ENCODE results near the gene HEXB.
"Not testable (repeated sequence)": the region's sequence is repeated elsewhere in the genome, so short reads cannot be mapped to it uniquely, and the experiment has no call there.

HEXB gene

DNA sequence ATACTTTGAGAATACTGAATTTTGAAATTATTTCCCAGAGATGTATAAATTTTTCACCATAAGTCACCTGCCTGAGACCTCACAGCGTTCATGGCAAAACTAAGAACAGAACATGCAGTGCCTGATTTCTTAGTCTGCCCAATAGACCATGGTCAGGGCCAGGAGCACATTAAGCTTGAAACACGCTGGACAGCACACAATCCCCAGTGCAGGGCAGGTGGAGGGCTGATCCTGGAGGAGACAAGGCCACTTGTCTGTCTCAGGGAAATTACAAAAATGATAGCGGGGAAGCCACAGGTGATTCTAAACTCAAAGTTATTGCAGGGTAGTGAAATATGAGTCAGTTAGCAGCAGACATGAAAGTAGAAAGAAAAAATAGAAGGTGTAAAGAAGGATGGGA lies 25.9 kb upstream of the HEXB start:
- DNase-seq = no peak

- peak; percentile 46 for DNase-seq
These were observed 24.9 kb upstream of the HEXB start for GRCh38 chr5:74660140-74660539.

DNA sequence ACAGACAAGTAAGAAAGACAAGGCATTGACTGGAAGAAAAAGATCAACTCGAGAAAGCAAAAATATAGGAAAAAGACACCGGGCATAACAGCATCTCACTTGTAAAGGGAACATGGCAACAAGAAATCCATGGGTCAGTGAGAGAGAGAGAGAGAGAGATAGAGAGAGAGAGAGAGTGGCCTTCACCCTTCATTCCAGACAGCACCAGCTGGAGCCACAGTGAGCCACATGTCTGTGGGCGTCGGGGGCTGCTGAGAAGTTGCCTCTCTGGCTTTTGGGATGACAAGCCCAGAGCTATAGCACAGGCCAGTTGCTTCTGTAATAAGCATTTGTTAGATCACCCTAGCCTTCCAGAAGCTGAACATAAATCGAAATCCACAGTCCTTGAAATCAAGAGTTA lies 24.2 kb upstream of the HEXB start:
- DNase-seq = no peak

DNA sequence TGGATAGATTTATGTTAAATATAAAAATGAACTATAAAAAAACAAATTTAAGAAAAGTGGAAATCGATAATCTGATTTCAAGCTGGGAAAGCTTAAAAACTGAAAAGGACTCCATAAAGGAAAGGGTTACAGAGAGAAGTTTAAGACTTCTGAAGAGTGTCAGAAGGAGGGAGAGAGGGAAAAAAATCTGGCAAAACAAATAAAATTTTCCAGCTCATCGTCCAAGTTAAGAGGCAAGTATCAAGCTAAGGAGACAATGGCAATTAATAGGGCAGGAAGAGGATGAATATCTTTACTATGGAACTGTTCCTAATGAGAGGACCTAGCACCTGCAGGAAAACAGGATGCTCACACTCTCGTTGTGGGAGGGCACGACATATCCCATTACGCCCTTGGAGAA lies 20.5 kb upstream of the HEXB start:
- no peak for DNase-seq

- DNase-seq = no peak
These were observed 19.8 kb upstream of the HEXB start for GRCh38 chr5:74665273-74665672.

GRCh38 chr5:74665816-74666215 lies 19.2 kb upstream of the HEXB start:
- DNase-seq = no peak

DNA sequence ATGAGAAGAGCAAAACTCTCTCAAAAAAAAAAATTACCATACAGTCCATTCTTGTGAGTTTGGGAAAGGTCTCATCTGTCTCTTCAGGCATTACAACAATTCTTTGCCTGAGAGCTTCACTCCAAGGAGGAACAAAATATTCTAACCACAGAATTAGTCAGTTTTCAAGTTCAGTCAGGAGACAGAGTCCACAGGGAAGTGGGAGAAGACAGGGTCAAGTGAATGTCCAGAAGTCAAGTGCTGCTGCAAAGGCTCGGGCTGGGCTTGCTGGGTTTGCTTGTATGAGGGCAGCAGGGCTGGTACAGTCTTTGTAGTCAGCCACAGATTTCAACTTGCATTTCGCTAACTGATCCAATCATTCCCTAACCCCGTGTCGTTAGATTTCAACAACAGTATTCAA lies 17.6 kb upstream of the HEXB start:
- peak; percentile 33 for DNase-seq

- DNase-seq = no peak
These were observed 15.2 kb upstream of the HEXB start for GRCh38 chr5:74669821-74670220.

GRCh38 chr5:74670396-74671038 lies 14.5 kb upstream of the HEXB start:
- DNase-seq = no peak

GRCh38 chr5:74672215-74672877 lies 12.7 kb upstream of the HEXB start:
- no peak for DNase-seq

DNA sequence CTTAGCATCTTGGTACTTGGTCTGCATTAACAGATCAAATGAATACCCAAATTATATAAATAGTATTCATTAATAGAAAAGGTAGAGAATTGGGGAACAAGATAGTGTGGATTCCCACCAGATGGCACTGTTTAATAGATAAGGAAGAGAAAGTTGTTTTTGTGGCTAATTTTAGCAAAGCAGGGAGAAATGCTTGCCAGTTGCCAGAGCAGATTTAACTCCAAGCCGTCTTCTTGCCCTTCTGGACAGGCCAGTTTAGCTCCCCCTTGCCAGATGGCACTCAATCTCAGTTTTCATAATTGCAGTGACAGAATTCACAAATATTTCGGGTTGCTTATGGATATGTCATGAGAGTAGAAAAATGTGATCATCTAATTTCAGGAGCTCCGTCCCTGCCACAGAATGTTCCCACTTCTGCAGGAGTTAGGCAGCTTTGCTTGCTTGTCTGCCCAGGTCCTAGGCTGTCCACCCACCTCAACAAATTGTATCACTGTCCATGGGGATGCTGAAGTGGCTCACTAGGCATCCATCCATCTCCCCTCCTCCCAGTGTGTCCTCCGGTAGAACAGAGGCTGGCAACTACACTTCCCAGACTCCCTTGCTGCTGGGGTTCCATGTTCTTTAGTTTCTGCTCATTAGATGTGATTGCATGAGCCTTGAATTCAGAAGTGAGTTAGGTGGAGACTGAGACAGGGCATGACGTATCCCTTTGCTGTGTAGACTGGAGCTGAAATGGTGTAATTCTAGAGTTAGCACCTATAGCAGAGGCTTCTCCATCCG lies 11.8 kb upstream of the HEXB start:
- peak; percentile 41 for DNase-seq

GRCh38 chr5:74676466-74676865 lies 8.6 kb upstream of the HEXB start:
- not testable (repeated sequence) for DNase-seq

DNA sequence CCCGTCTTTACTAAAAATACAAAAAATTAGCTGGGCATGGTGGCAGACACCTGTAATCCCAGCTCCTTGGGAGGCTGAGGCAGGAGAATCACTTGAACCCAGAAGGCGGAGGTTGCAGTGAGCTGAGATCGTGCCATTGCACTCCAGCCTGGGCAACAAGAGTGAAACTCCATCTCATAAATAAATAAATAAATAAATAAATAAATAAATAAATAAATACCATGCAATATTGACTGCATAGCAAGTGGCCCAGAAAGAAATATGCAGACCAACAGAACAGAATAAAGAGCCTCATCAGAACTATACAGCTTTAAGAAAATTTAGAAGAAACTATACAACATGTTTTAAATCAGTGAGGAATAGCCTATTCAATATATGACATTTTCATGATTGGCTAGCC lies 6.9 kb upstream of the HEXB start:
- DNase-seq = not testable (repeated sequence)

- not testable (repeated sequence) for DNase-seq
These were observed 5.7 kb upstream of the HEXB start for GRCh38 chr5:74679300-74679699.

DNA sequence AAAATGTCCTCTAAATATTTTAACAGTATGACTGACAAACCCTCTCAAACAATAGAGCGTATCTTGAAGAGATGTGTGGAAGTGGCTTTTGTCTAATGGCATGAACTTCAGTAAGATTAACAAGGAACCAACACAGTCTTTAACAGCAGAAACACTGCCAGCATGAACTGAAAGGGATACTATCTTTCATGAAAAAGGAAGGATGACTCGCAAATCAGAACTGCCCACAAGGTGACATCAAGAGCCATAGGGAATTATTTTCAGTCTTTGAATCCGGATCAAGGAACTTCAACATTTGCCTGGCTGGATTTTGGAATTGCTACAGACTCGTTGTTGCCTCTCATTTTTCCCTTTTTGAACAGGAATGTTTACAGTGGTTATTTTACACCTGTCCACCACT lies 5.1 kb upstream of the HEXB start:
- peak; percentile 39 for DNase-seq

GRCh38 chr5:74685979-74686631 lies 1.1 kb downstream of the HEXB start:
- DNase-seq = peak; percentile 7

DNA sequence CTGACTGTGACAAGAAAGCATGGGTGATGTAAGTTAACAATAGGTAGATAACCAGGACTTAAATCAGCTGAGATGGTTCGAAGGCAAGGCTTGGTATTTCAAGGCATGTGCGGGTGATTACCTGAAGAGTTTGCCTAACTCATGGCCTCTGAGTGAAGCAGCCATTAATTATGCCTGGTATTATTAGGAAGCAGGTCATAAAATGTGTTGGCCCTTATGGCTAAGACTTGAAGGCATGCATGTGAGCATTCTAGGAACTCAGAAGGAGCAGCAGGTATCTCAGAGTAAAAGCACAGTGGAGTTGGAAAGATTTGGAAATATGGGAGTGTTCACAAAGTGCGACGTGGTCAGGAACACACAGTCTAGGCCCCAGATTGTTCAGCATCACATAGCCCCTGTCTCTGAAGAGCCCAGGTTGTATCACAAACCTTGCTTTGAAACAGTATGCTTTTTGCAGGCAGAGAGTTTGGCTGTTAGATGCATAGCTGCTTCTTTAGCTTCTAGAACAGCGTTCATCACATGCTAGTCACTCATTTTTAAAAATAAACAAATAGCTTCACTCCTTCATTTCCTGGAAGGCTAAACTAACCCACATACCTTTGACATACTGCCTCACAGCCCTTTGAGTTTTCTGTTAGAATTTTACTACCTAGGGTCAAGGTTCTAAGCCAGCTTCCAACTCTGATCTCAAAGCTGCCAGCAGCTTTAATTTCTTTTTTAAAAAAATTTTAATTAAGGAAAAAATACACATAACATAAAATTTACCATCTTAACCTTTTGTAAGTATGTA lies 2.1 kb downstream of the HEXB start:
- no peak for DNase-seq

- DNase-seq = peak; percentile 35
These were observed 8.2 kb downstream of the HEXB start for GRCh38 chr5:74693191-74693590.

DNA sequence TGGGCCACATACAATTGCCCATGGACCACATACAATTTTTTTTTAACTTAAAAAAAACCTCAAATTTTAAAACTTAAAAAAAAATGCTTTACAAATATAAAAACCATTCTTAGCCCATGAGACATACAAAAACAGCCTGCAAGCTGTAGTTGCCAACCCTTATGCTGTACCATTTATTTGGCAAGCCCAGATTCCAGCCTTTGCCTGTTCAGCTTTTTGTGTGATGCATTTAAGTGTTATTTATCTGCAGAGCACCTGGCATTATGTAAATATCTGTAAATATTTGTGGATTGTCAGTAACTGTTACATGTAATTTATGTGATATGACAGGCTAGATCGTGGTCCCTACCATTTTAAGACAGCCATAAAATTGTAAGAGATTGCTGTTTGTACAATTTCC lies 32.6 kb downstream of the HEXB start:
- DNase-seq = no peak

DNA sequence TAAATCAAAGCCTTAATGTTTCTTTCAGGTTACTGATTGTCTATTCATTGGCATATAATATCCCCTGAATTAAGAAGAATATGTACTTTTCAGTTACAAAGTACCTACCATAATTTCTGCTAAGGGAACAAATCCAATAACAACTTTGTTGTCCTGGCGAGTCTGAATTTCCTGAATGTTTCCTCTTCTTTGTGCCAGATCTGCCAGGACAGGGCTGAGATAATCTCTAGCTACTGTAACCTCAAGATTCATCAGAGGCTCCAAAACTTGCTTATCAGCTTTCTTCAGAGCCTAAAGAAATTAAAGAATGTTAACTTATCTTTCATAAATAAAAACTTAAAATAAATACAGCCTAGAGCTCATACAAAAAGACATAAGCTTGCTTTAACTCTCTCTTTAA lies 37.2 kb downstream of the HEXB start:
- DNase-seq = no peak

GRCh38 chr5:74725331-74725730 lies 40.3 kb downstream of the HEXB start:
- no peak for DNase-seq

DNA sequence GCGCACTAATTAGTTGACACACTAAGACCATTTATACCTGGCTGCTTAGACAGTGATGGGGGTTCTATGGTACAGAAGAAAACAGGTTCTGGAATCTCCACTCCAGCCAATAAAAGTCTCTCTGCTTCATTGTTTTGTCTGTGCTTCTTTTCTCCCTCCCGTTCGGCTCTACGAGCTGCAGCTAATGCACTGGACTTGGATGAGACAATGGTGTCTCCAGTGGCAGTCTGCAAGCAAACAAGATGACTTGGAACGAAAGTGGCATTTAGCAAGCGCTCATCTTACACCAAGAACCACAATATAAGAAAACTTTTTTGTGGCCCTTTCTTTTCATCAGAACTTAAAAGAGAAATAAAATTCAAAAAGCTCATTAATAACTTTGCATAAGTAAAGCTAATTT lies 51.7 kb downstream of the HEXB start:
- DNase-seq = no peak

DNA sequence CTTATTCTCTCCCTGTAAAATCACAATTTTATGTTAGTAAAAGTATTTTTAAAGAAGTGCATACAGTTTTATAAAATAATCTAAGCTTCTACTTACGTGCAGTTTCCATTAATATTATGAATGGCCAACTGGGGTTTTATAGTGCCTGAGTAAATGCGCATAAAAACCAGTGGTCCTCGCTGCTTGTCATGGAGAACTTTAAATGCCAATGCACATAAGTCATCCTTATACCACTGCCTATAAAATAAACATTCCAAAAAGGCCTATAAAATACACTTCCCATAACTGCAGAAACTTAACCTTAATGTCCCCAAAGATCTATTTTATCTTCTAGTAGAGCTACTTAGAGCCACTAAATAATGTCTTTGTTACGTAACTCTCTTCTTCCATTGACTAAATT lies 53.4 kb downstream of the HEXB start:
- DNase-seq = peak; percentile 14
